ENCODE results near the gene SORCS1.

Gene SORCS1

GRCh38 chr10:106716381-106716780 is 448.1 kb downstream of the SORCS1 start:
- no peak for DNase-seq

DNA sequence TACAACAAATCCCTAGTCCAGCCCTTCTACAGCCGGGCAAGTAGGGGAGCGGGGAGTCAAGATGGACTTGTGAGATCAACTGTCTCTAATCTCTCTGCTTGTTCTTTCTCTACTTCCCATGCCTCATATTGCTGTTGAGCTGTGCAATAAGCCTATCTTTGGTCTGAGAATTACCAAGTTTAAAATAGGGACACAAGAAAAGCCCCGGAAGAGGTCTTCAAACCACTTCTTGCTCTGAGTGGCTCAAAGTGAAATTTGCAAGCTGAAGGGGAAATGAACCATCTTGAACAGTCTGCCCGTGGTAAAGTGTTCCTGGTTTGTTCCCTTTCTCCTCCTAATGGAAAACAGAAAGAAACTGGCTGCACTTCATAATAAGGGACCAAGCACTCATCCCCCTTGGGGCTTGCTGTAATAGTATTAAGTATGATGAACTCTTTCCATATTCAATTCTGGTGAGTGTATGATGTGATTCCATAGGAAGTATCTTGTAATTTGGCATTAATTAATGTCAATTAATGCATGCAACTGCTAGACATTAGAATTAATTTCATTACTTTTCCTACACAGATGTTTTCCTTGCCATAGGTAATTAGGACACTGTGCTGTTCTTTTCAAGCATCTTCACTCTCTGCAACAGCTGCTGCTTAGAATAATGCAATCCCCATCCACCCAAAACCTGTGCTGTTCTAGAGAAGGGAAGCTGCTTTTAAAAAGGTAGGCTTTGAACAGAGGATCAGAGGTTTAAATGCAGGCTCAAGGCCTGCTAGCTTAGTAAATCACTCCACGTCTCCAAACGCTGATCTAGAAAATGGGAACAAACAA is 449.6 kb downstream of the SORCS1 start:
- DNase-seq = no peak

DNA sequence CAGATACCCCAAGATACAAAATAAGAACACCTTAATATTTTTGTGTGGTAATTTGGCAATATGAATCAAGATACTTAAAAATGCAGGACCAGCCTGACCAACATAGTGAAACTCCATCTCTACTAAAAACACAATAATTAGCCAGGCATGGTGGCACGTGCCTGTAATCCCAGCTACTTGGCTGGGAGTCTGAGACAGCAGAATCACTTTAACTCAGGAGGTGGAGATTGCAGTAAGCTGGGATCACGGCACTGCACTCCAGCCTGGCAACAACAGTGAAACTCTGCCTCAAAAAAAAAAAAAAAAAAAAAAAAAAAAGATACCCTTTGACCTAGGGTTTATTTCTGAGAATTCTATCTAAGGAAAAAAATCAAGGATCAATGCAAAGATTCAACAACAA is 450.7 kb downstream of the SORCS1 start:
- DNase-seq = no peak

DNA sequence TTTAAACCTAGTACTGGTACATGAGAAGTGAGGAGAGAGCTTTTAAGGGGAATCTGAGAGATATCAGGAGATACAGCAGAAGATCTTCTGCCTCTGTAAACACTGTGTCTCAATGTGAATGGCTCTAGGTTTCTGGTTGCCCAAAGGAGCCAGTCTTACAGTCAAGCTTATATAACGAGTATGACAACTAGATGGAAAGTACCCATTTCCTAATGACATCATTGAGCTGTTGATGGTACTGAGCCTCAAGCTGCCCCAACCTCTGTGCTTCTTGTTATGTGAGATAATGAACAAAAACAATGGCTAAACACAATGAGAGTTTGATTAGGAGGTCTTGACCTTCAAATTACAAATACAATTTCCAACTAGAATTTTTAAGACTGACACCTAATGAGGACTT is 451.5 kb downstream of the SORCS1 start:
- no peak for DNase-seq

DNA sequence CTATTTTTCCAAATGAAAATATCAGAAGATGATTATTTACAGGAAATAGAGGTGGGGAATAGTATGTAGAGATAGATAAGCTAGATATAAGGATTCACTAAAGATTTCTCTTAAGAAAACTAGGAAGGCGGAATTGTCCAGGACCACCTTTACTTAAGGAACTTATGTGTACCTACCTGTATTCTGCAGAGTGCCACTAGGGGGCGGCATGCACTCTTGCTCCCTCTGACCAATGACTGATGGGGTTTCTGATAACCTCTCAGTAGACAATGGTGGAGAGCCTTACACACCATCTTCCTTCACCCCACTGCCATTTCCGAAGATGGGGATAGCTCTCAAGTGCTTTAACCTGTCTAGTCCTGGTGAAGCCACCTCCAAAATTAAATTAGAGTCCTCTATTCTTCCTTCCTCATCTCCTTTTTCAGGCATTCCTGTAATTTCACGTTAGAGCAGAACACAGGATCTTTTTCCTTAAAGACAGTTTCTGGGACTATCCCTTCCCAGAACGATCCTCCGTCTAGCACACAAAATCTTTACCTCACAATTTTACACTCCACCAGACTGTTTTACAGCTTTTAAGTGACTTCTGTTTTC is 453.1 kb downstream of the SORCS1 start:
- DNase-seq = peak; percentile 34

DNA sequence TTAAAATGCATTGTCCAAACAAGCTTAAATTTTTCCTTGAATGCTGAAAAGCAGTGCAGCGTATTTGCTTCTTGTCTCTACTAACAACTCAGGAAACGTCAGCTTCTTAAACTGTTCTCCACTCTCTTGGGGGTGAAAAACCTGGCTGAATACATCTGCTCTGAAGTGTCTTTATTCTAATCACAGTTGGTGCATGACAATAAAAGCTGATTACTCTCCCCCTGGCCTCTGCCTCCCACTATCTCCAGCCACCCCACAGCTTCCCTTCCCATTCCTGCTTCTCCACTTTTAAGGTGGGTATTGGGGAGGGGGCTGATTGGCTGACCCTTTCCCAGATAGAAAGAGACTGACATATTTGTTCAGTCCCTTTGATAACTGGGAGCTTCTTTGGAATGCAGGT is 456.0 kb downstream of the SORCS1 start:
- no peak for DNase-seq

GRCh38 chr10:106707657-106708056 is 456.8 kb downstream of the SORCS1 start:
- DNase-seq = no peak

GRCh38 chr10:106706127-106706526 is 458.4 kb downstream of the SORCS1 start:
- DNase-seq = no peak

GRCh38 chr10:106705681-106706100 is 458.8 kb downstream of the SORCS1 start:
- no peak for DNase-seq

DNA sequence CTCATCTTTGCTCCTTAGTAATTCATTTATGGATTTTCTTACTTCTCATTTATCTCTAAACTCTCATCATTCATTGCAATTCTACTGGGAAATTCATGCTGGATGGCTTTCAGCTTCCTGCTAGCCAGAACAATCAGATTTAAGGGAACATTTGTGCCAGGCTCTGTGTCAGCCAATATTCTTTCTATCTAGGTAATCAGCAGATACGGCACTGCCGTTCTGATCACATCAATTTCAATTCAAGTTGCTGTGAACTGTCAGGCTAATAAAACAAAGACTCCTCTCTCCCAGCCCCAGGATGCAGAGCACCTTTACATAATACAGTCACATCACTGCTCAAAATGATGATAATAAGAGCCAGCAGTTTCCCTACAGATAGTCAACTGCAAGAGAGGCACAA is 468.3 kb downstream of the SORCS1 start:
- no peak for DNase-seq

DNA sequence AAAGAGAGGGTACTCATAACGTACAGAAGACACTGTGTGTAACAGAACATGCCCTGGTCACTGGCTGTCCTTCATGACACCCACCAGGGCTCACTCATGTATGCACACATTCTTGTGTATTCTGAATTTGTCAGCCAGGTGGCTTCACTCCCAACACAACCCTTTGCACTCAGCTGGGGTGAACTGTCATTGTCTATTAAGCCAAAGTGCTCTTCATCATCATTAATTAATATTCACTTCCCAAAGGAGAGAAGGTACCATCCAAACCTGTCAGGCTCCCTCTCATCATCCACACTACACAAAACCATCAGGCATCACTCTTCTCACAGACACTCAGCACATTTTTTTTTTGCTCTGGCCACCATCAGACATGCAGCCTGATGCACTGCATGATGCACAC is 469.8 kb downstream of the SORCS1 start:
- no peak for DNase-seq

GRCh38 chr10:106682175-106682574 is 482.3 kb downstream of the SORCS1 start:
- DNase-seq = no peak

- DNase-seq = no peak
Measured at GRCh38 chr10:106680061-106680460, 484.4 kb downstream of the SORCS1 start.

- DNase-seq = no peak
Measured at GRCh38 chr10:106679314-106679713, 485.2 kb downstream of the SORCS1 start.

- DNase-seq = no peak
Measured at GRCh38 chr10:106672517-106673175, 491.9 kb downstream of the SORCS1 start.

GRCh38 chr10:106661767-106662140 is 502.8 kb downstream of the SORCS1 start:
- DNase-seq = no peak

GRCh38 chr10:106661133-106661766 is 503.3 kb downstream of the SORCS1 start:
- no peak for DNase-seq

DNA sequence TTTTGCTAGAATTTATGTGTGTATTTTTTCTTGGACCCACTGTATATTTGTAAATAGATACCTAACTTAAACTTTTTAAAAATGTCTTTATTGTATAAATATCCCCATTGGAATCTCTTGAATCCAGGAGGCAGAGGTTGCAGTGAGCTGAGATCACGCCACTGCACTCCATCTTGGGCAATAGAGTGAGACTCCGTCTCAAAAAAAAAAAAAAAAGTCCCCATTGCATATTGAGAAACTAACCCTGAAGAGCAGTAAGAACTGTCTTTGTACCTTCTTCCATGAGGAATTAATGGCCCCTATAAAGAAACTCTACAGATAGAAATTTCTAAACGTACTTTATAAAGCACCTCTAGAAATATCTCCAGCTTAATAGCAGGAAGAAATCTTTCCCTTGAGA is 504.0 kb downstream of the SORCS1 start:
- DNase-seq = no peak

DNA sequence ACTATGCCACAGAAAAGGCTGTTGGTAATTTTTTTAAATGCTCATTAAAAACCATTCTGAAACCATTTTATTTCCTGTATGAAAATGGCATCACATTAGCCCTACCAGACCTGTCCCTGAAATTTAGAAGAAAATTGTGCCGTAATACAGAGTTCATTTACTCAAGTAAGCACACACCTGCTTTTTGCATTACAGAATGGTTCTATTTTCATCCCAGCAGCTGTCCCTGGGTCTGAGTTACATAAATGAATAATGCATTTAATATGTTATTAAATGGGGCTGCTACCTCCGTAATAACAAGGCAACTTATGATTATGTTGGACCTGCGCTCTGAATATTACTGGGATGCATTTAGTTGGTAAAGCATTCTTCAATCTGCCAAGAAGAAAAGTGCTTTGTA is 508.9 kb downstream of the SORCS1 start:
- DNase-seq = no peak

- no peak for DNase-seq
Measured at GRCh38 chr10:106655165-106655564, 509.3 kb downstream of the SORCS1 start.

GRCh38 chr10:106652279-106652678 is 512.2 kb downstream of the SORCS1 start:
- no peak for DNase-seq

GRCh38 chr10:106648534-106649481 is 515.7 kb downstream of the SORCS1 start:
- DNase-seq = no peak

- no peak for DNase-seq
Measured at GRCh38 chr10:106643473-106643872, 521.0 kb downstream of the SORCS1 start.

Data from activated CD4-positive, CD25-positive, alpha-beta regulatory T cell treated with anti-CD3 and anti-CD28 coated beads, Interleukin-2, amount 50 U/mL, for 72 hours (primary cell).